Measurements from ENCODE around the gene UBE2S. TPM values are rescaled to one million over a fixed set of nuclear protein-coding genes. Genes with fewer than 3 reads are reported as not detected.

The UBE2S gene
- total and polyA plus RNA-seq, 10 of the 15 experiments (the other 5 are each of a cell fraction or from before 2014, with no cell fraction given): 2.3 to 640 (median 127) TPM

GRCh38 chr19:55444646-55445045, 37.1 kb upstream of the UBE2S start:
- ChIA-PET POLR2A (no interaction called here), RAD21 (ENCODE audit: unreplicated experiment) (no interaction called here), CTCF (no interaction called here), SMC1A (ENCODE audit: uncharacterized antibody, unreplicated experiment) (no interaction called here)
- DNase-seq (ENCODE audit: low read depth, low spot score) (no peak), FAIRE-seq (no peak), ATAC-seq (no peak)
- in situ Hi-C loops (cut with MboI) (no loop called here), intact Hi-C loops (cut with micrococcal nuclease; ENCODE audit: unreplicated experiment) (no loop called here)
- Histone ChIP-seq H3K27ac (ENCODE audit: control insufficient read depth, insufficient read depth) (no peak overlapping the region), H3K79me2 (ENCODE audit: control insufficient read depth, insufficient read depth, low read length) (no peaks in the 10 kb centered on the region), H3K4me3 (no peak overlapping the region), H2AFZ (ENCODE audit: control insufficient read depth, low read depth, low read length) (no peak overlapping the region), H3K4me2 (ENCODE audit: control insufficient read depth, insufficient read depth) (no peak overlapping the region), H3K27me3 (replicated peaks in 1 of 2; ENCODE audit: control insufficient read depth in 2 of 2, insufficient read depth in 2 of 2, low read length in 1 of 2) (peaks cover 0 to 1% of the 10 kb centered on the region in 2 experiments; a peak in 2 of 4 replicates), H4K20me1 (ENCODE audit: control insufficient read depth, insufficient read depth) (no peaks in the 10 kb centered on the region), H3K9ac (ENCODE audit: control insufficient read depth, insufficient read depth, low read length) (no peak overlapping the region), H3K36me3 (ENCODE audit: control insufficient read depth in 2 of 2, insufficient read depth in 2 of 2, low read length in 1 of 2) (no peaks in the 10 kb centered on the region), H3K4me1 (ENCODE audit: control insufficient read depth, insufficient read depth, low read length) (no peaks in the 10 kb centered on the region), H3K9me3 (replicated peaks; ENCODE audit: control insufficient read depth, insufficient read depth, low read length) (no peaks in the 10 kb centered on the region)
- TF ChIP-seq NFYB (IDR thresholded peaks at IDR 0.05; ENCODE audit: insufficient read depth, low read depth, low read length) (no peak), MYC (IDR thresholded peaks at IDR 0.05; ENCODE audit: insufficient read depth, insufficient read length, insufficient replicate concordance, low read length, severe bottlenecking) (no peak), SRF (IDR thresholded peaks at IDR 0.05; ENCODE audit: low read depth in 2 of 2, low read length in 2 of 2) (no peak), CHD1 (IDR thresholded peaks at IDR 0.05; ENCODE audit: low read depth, low read length) (no peak), IKZF1 (conservative IDR thresholded peaks at IDR 0.05) (no peak), MTA2 (IDR thresholded peaks at IDR 0.05; ENCODE audit: low read depth) (no peak), SMARCA5 (IDR thresholded peaks at IDR 0.05) (no peak), EGR1 (IDR thresholded peaks at IDR 0.05; ENCODE audit: borderline replicate concordance in 1 of 2, low read depth in 2 of 2, low read length in 2 of 2) (no peak), YY1 (IDR thresholded peaks at IDR 0.05; ENCODE audit: low read depth, low read length) (no peak), CREB1 (IDR thresholded peaks at IDR 0.05; ENCODE audit: low read depth) (no peak), WRNIP1 (IDR thresholded peaks at IDR 0.05; ENCODE audit: borderline replicate concordance, low read depth, low read length) (no peak), SUPT20H (IDR thresholded peaks at IDR 0.05; ENCODE audit: borderline replicate concordance, control insufficient read depth, low read depth, low read length) (no peak), SMAD1 (IDR thresholded peaks at IDR 0.05; ENCODE audit: low read depth, partially characterized antibody) (no peak), BHLHE40 (IDR thresholded peaks at IDR 0.05; ENCODE audit: borderline replicate concordance in 1 of 2, low read depth in 2 of 2, low read length in 1 of 2) (no peak), BRCA1 (IDR thresholded peaks at IDR 0.05; ENCODE audit: low read depth, low read length) (no peak)
- TF ChIP-seq, protein P1, sequence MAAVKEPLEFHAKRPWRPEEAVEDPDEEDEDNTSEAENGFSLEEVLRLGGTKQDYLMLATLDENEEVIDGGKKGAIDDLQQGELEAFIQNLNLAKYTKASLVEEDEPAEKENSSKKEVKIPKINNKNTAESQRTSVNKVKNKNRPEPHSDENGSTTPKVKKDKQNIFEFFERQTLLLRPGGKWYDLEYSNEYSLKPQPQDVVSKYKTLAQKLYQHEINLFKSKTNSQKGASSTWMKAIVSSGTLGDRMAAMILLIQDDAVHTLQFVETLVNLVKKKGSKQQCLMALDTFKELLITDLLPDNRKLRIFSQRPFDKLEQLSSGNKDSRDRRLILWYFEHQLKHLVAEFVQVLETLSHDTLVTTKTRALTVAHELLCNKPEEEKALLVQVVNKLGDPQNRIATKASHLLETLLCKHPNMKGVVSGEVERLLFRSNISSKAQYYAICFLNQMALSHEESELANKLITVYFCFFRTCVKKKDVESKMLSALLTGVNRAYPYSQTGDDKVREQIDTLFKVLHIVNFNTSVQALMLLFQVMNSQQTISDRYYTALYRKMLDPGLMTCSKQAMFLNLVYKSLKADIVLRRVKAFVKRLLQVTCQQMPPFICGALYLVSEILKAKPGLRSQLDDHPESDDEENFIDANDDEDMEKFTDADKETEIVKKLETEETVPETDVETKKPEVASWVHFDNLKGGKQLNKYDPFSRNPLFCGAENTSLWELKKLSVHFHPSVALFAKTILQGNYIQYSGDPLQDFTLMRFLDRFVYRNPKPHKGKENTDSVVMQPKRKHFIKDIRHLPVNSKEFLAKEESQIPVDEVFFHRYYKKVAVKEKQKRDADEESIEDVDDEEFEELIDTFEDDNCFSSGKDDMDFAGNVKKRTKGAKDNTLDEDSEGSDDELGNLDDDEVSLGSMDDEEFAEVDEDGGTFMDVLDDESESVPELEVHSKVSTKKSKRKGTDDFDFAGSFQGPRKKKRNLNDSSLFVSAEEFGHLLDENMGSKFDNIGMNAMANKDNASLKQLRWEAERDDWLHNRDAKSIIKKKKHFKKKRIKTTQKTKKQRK (IDR thresholded peaks at IDR 0.05; ENCODE audit: low read depth, low read length): no peak
- BruUV-seq (replicated peaks): no TSS peak
- WGBS (ENCODE audit: insufficient coverage, insufficient replicate concordance, low lambda C conversion rate, missing lambda C conversion rate): 53% methylated on average over 11 of the region's 11 CpGs
